GM03348 (cell line): ENCODE results near the gene OR4K13.

Source experiments
- DNase-seq: peaks from one replicate; pipeline ENCODE4 v3.0.0; 2012; ENCODE audit warnings: low spot score

OR4K13 gene, protein sequence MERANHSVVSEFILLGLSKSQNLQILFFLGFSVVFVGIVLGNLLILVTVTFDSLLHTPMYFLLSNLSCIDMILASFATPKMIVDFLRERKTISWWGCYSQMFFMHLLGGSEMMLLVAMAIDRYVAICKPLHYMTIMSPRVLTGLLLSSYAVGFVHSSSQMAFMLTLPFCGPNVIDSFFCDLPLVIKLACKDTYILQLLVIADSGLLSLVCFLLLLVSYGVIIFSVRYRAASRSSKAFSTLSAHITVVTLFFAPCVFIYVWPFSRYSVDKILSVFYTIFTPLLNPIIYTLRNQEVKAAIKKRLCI

GRCh38 chr14:20035938-20036337, at the start of gene OR4K13:
OR4K13 (minus strand) TSS chr14:20036038; CDS start chr14:20034758, 1,280 bp downstream.
- no peak for DNase-seq

- DNase-seq = no peak
Measured at GRCh38 chr14:20059745-20060144, 23.9 kb upstream of the OR4K13 start, which contains the start of gene OR4L1. OR4L1 (plus strand) TSS chr14:20060045; CDS start chr14:20060045, 0 bp downstream.

GRCh38 chr14:20048202-20048601, 12.4 kb upstream of the OR4K13 start:
- DNase-seq = no peak

- DNase-seq = no peak
Measured at GRCh38 chr14:20044243-20044642, 8.4 kb upstream of the OR4K13 start.

DNA sequence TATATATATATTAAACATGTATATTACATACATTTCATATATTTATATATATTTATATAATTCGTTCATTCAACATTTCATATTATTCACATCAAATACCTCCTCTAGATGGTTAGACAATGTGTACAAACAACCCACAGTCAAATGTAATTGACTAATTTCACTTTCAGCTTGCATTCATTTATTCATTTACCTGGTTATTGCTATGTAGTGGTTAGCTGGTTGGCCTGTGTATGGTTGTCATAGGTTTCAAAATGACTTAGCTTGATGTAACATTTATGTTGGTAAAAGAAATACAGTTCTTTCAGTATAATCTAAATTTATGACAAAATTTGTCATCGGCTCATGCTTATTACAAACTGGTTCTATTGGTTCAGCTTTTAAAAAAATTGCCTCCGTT, 389 bp downstream of the OR4K13 start:
- DNase-seq = no peak

DNA sequence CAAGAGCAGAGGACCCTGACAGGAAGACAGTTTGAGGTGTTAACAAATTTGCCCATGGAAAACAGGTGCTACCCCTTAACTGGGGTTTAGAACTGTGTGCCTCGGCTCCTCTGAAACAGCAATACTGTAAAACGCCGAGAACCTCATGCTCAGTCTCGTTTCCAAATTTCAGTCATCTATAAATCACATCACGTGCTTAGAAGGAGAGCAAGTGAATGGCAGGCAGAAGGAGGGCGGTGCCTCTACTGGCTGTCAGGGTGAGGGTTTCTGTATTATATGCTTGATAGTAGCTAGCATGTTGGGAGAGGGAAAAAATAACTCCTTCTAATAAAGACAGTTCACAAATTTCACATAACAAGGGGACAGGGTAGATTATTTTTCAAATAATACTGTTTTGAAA, 4.8 kb downstream of the OR4K13 start:
- no peak for DNase-seq

- DNase-seq = no peak
Measured at GRCh38 chr14:20019257-20019865, 16.5 kb downstream of the OR4K13 start, which contains the start of gene OR4K14. OR4K14 (minus strand) TSS chr14:20019307; CDS start chr14:20015193, 4,114 bp downstream.

- DNase-seq = no peak
Measured at GRCh38 chr14:20008156-20008555, 27.7 kb downstream of the OR4K13 start.

- no peak for DNase-seq
Measured at GRCh38 chr14:20002319-20002718, 33.5 kb downstream of the OR4K13 start.

DNA sequence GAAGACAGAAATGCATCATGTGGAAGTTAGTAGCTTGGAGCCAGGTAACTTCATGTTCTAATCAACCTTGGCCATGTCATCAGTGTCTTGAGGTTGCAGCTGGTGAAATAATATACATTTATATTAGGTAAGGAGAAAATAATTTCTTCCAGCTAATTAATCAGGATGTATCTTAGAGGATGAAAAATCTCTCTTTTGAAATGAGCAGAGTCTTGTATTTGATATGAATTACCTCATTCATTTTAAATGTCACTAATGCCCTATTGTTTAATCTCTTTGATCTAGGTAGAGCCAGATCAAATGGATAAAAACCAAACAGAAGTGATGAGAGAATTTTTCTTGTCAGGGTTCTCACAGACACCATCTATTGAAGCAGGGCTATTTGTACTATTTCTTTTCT, 34.0 kb downstream of the OR4K13 start, which contains the start of gene OR4Q2:
Gene OR4Q2, plus strand, starts transcription at position 301 of the 400 bp plus-strand sequence.
- no peak for DNase-seq

- no peak for DNase-seq
Measured at GRCh38 chr14:19993438-19993837, 42.4 kb downstream of the OR4K13 start.
